HCT116 (cell line): Measurements from ENCODE around the gene MALT1. TPM values are rescaled to one million over a fixed set of nuclear protein-coding genes. Genes with fewer than 3 reads are reported as not detected.

ENCODE experiments used
- ATAC-seq: fragments of 200-7000 bp; cut with Tn5 transposase; 2 replicates; pipeline ENCODE4 v1.9.1; 2020; ENCODE audit warnings: mild to moderate bottlenecking, moderate library complexity
- BruUV-seq: library from RNA; stranded (reverse); fragments of 400-500 nt; replicated peaks from 2 replicates; lab custom pipeline; 2021; lab: Mats Ljungman, UMichigan
- CTCF ChIA-PET: fragments of 300-600 bp; sonication (Branson Sonifier 250); formaldehyde crosslinking; loops from one replicate; lab custom pipeline; 2021; ENCODE audit warnings: antibody characterized with exemption; lab: Charles Lee
- POLR2A ChIA-PET: fragments of 300-600, 350-600 bp; sonication (Branson Sonifier 250); formaldehyde crosslinking; loops from one replicate; lab custom pipeline; 2021; ENCODE audit warnings: antibody characterized with exemption; lab: Charles Lee
- RAD21 ChIA-PET, 2 experiments: fragments of 300-600 bp; sonication (Branson Sonifier 250); formaldehyde crosslinking; loops; one replicate each; lab custom pipeline; 2023; ENCODE audit warnings: low total read pairs in 2 of 2; ENCODE audit not compliant: uncharacterized antibody in 2 of 2, unreplicated experiment in 2 of 2, low non-redundant PET in 1 of 2; lab: Charles Lee
- DNase-seq: peaks from one replicate; pipeline ENCODE4 v3.0.0-alpha.2; 2010; ENCODE audit warnings: low read depth, low spot score
- H2AFZ ChIP-seq: fragments of 200-600 bp; shearing (Covaris generic), sonication (generic); 2 replicates; pipeline ENCODE4 v1.6.1; 2017; ENCODE audit warnings: low read depth, mixed run types, mixed read lengths, antibody characterized with exemption, low read length; ENCODE audit not compliant: poor library complexity, severe bottlenecking
- H3K27ac ChIP-seq: 2 replicates; pipeline ENCODE4 v1.5.1; 2012; ENCODE audit warnings: low read depth, low read length
- H3K27me3 ChIP-seq: fragments of 200-600 bp; sonication (generic); 2 replicates; pipeline ENCODE4 v1.6.1; 2016; ENCODE audit warnings: mixed run types, low read length, mixed read lengths; ENCODE audit not compliant: insufficient read depth
- H3K36me3 ChIP-seq, 2 experiments: fragments of 200-500 bp in 1 of 2; fragments of 200-600 bp in 1 of 2; sonication (Bioruptor generic) in 1 of 2; sonication (generic) in 1 of 2; 2 replicates each; pipeline versions ENCODE4 v1.5.1 to v1.6.1; 2014 to 2016; ENCODE audit warnings: low read length in 2 of 2, inconsistent platforms in 1 of 2, mixed read lengths in 1 of 2, mixed run types in 1 of 2; ENCODE audit not compliant: insufficient read depth in 2 of 2, control insufficient read depth in 1 of 2
- H3K4me1 ChIP-seq, 2 experiments: fragments of 200-600 bp in 1 of 2; sonication (generic) in 1 of 2; 2 replicates each; pipeline versions ENCODE4 v1.5.1 to v1.6.1; 2012 to 2017; ENCODE audit warnings: low read length in 2 of 2, inconsistent platforms in 1 of 2, mild to moderate bottlenecking in 1 of 2, mixed read lengths in 1 of 2, mixed run types in 1 of 2, moderate library complexity in 1 of 2; ENCODE audit not compliant: insufficient read depth in 2 of 2, control insufficient read depth in 1 of 2
- H3K4me2 ChIP-seq: fragments of 200-600 bp; sonication (generic); 2 replicates; pipeline ENCODE4 v1.6.1; 2017; ENCODE audit warnings: mixed run types, low read length, mixed read lengths
- H3K4me3 ChIP-seq, 2 experiments: fragments of 200-600 bp in 1 of 2; sonication (generic) in 1 of 2; replicated peaks in 1 of 2; 2 replicates each; pipeline ENCODE4 v1.5.1; 2011 to 2016; ENCODE audit warnings: low read length in 2 of 2, control low read depth in 1 of 2, low read depth in 1 of 2, mild to moderate bottlenecking in 1 of 2, mixed read lengths in 1 of 2, mixed run types in 1 of 2
- H3K79me2 ChIP-seq: fragments of 200-600 bp; sonication (generic); 2 replicates; pipeline ENCODE4 v1.6.1; 2017; ENCODE audit warnings: mild to moderate bottlenecking, mixed run types, low read length, moderate library complexity, mixed read lengths; ENCODE audit not compliant: insufficient read depth
- H3K9ac ChIP-seq: fragments of 200-600 bp; sonication (generic); 2 replicates; pipeline ENCODE4 v1.6.1; 2016; ENCODE audit warnings: low read length, mixed read lengths
- H3K9me2 ChIP-seq: fragments of 200-600 bp; sonication (generic), shearing (Covaris generic); 2 replicates; pipeline ENCODE4 v1.6.1; 2017; ENCODE audit warnings: mixed run types, mild to moderate bottlenecking, moderate library complexity; ENCODE audit not compliant: insufficient read depth
- H3K9me3 ChIP-seq, 2 experiments: fragments of 200-500 bp in 1 of 2; fragments of 200-600 bp in 1 of 2; sonication (Bioruptor generic) in 1 of 2; sonication (generic) in 1 of 2; 2 replicates each; pipeline ENCODE4 v1.6.1; 2014 to 2017; ENCODE audit warnings: low read length in 2 of 2, mixed read lengths in 2 of 2, inconsistent platforms in 1 of 2, low read depth in 1 of 2, mild to moderate bottlenecking in 1 of 2, mixed run types in 1 of 2, moderate library complexity in 1 of 2; ENCODE audit not compliant: control insufficient read depth in 1 of 2, insufficient read depth in 1 of 2
- H4K20me1 ChIP-seq: fragments of 200-600 bp; sonication (generic), shearing (Covaris generic); 2 replicates; pipeline ENCODE4 v1.6.1; 2017; ENCODE audit warnings: mixed run types, mild to moderate bottlenecking, moderate library complexity; ENCODE audit not compliant: insufficient read depth
- CBX3 ChIP-seq: IDR thresholded peaks from 2 replicates; pipeline ENCODE4 v1.6.1; 2012; ENCODE audit warnings: low read depth
- EGR1 ChIP-seq: IDR thresholded peaks from 2 replicates; pipeline ENCODE4 v1.6.1; 2012; ENCODE audit warnings: low read depth
- ELF1 ChIP-seq: IDR thresholded peaks from 2 replicates; pipeline ENCODE4 v1.6.1; 2012; ENCODE audit warnings: low read depth, borderline replicate concordance
- EZH2phosphoT487 ChIP-seq: fragments of 200-600 bp; IDR thresholded peaks from 2 replicates; pipeline ENCODE4 v1.6.1; 2018; ENCODE audit warnings: antibody characterized with exemption, borderline replicate concordance
- FOSL1 ChIP-seq: IDR thresholded peaks from 2 replicates; pipeline ENCODE4 v1.6.1; 2012; ENCODE audit warnings: low read depth
- JUND ChIP-seq: IDR thresholded peaks from 2 replicates; pipeline ENCODE4 v1.6.1; 2012
- POLR2A ChIP-seq: IDR thresholded peaks from 2 replicates; pipeline ENCODE4 v1.7.0; 2011; ENCODE audit warnings: borderline replicate concordance; ENCODE audit not compliant: insufficient read depth, insufficient read length; ENCODE audit errors: extremely low read depth
- RAD21 ChIP-seq: IDR thresholded peaks from 2 replicates; pipeline ENCODE4 v1.6.1; 2012; ENCODE audit warnings: low read depth, mild to moderate bottlenecking
- SRF ChIP-seq: IDR thresholded peaks from 2 replicates; pipeline ENCODE4 v1.6.1; 2012; ENCODE audit warnings: low read depth
- YY1 ChIP-seq: IDR thresholded peaks from 2 replicates; pipeline ENCODE4 v1.6.1; 2011; ENCODE audit warnings: low read length, low read depth, moderate library complexity, mild to moderate bottlenecking; ENCODE audit not compliant: insufficient replicate concordance; ENCODE audit errors: extremely low read depth
- ZNF274 ChIP-seq: fragments of 200-500 bp; sonication (Bioruptor generic); IDR thresholded peaks from 2 replicates; pipeline ENCODE4 v1.6.1; 2014; ENCODE audit warnings: mild to moderate bottlenecking, low read depth, low read length, inconsistent platforms
- intact Hi-C: fragments of 100-400 bp; cut with micrococcal nuclease; formaldehyde crosslinking; loops from 2 replicates; pipeline ENCODE4 v1.10.0; 2022
- total RNA-seq: library from RNA; stranded (reverse); gene quantifications from one replicate; pipeline ENCODE4 v1.2.1, GENCODE V29; 2021; ENCODE audit not compliant: unreplicated experiment
- TF ChIP-seq, protein P1 (sequence below): IDR thresholded peaks from 2 replicates; pipeline ENCODE4 v1.6.1; 2012
- TF ChIP-seq, protein P2 (sequence below): IDR thresholded peaks from 2 replicates; pipeline ENCODE4 v1.6.1; 2012; ENCODE audit warnings: low read depth

The MALT1 gene
- total RNA-seq, 1 experiment from 2014 or later: 41.1 TPM

DNA sequence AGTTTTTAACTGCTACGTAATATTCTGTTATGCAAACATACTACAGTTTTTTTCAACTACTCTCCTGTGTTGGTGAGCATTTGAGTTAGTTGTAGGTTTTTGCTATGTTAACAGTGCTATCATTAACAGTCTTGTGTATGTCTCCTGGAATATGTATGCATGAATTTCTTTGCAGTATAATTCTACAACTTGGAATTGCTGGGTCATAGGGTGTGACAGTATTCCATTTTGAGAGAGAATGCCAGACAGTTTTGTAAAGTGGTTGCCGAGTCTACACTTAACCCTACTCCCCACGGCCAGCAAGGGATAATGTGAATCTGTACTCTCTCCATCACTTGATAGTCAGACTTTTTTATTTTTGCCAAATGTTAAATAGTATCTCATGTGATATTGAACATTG lies 67.1 kb downstream of the MALT1 start:
- ChIA-PET CTCF (no interaction called here), POLR2A (no interaction called here), RAD21 (no interaction called here)
- no peak overlapping the region for H2AFZ ChIP-seq
- intact Hi-C loops: no loop called here
- no TSS peak for BruUV-seq
- H3K27me3 ChIP-seq: no peaks in the 10 kb centered on the region
- H3K27ac ChIP-seq: no peak overlapping the region
- H3K4me2 ChIP-seq: no peak overlapping the region
- no peaks in the 10 kb centered on the region for H3K9me3 ChIP-seq
- H3K9ac ChIP-seq: no peak overlapping the region
- TF ChIP-seq RAD21 (no peak), EZH2phosphoT487 (no peak), EGR1 (no peak), FOSL1 (no peak), JUND (no peak), ELF1 (no peak), POLR2A (no peak), ZNF274 (no peak), YY1 (no peak), SRF (no peak), CBX3 (no peak)
- TF ChIP-seq, protein P1, sequence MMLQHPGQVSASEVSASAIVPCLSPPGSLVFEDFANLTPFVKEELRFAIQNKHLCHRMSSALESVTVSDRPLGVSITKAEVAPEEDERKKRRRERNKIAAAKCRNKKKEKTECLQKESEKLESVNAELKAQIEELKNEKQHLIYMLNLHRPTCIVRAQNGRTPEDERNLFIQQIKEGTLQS: no peak
- TF ChIP-seq, protein P2, sequence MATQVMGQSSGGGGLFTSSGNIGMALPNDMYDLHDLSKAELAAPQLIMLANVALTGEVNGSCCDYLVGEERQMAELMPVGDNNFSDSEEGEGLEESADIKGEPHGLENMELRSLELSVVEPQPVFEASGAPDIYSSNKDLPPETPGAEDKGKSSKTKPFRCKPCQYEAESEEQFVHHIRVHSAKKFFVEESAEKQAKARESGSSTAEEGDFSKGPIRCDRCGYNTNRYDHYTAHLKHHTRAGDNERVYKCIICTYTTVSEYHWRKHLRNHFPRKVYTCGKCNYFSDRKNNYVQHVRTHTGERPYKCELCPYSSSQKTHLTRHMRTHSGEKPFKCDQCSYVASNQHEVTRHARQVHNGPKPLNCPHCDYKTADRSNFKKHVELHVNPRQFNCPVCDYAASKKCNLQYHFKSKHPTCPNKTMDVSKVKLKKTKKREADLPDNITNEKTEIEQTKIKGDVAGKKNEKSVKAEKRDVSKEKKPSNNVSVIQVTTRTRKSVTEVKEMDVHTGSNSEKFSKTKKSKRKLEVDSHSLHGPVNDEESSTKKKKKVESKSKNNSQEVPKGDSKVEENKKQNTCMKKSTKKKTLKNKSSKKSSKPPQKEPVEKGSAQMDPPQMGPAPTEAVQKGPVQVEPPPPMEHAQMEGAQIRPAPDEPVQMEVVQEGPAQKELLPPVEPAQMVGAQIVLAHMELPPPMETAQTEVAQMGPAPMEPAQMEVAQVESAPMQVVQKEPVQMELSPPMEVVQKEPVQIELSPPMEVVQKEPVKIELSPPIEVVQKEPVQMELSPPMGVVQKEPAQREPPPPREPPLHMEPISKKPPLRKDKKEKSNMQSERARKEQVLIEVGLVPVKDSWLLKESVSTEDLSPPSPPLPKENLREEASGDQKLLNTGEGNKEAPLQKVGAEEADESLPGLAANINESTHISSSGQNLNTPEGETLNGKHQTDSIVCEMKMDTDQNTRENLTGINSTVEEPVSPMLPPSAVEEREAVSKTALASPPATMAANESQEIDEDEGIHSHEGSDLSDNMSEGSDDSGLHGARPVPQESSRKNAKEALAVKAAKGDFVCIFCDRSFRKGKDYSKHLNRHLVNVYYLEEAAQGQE: no peak
- ATAC-seq (no peak), DNase-seq (no peak)
- H3K4me1 ChIP-seq: no peaks in the 10 kb centered on the region
- no peaks in the 10 kb centered on the region for H3K9me2 ChIP-seq
- no peak overlapping the region for H3K4me3 ChIP-seq
- H3K79me2 ChIP-seq: peaks cover under 1% of the 10 kb centered on the region; the same call in 1 of the 2 replicates
- no peaks in the 10 kb centered on the region for H4K20me1 ChIP-seq
- H3K36me3 ChIP-seq: peaks cover 13 to 24% of the 10 kb centered on the region in 2 experiments; a peak in 3 of 4 replicates
